A549 (cell line): ENCODE results near the gene ANKRD18A. TPM values are rescaled to one million over a fixed set of nuclear protein-coding genes. Genes with fewer than 3 reads are reported as not detected.
"Not testable (repeated sequence)": the region's sequence is repeated elsewhere in the genome, so short reads cannot be mapped to it uniquely, and the experiment has no call there.

Experiments used
- ATAC-seq, 2 experiments: fragments of 200-7000 bp in 1 of 2; fragments of >200 bp in 1 of 2; cut with Nextera tagmentation in 1 of 2; cut with Tn5 transposase in 1 of 2; 3 replicates each; pipeline versions ENCODE4 v1.8.0 to v1.9.1; 2018 to 2020; ENCODE audit warnings: mild to moderate bottlenecking in 1 of 2, moderate library complexity in 1 of 2
- CTCF ChIA-PET: fragments of 300-600 bp; sonication (Branson Sonifier 250); formaldehyde crosslinking; extraction: SDS; loops from one replicate; lab custom pipeline; 2021; ENCODE audit warnings: antibody characterized with exemption, inconsistent platforms; lab: Yijun Ruan, JAX
- POLR2A ChIA-PET: fragments of 350-600 bp; formaldehyde crosslinking; extraction: SDS; loops from one replicate; lab custom pipeline; 2021; ENCODE audit warnings: antibody characterized with exemption, inconsistent platforms; lab: Yijun Ruan, JAX
- DNase-seq, 2 experiments: peaks; one replicate each; pipeline versions ENCODE4 v3.0.0 to v3.0.0-alpha.2; 2011 to 2016; ENCODE audit warnings: low read depth in 1 of 2, low spot score in 1 of 2
- FAIRE-seq: peaks from 2 replicates; lab custom pipeline; 2011; peaks lifted over from hg19 to GRCh38; lab: Jason Lieb, UNC
- H3K27ac ChIP-seq, 2 experiments: fragments of >200 bp; sonication (Bioruptor Twin); formaldehyde crosslinking; 3 replicates each; pipeline ENCODE4 v1.5.1; 2016 to 2017
- H3K4me1 ChIP-seq: fragments of >200 bp; sonication (Bioruptor Twin); formaldehyde crosslinking; 3 replicates; pipeline ENCODE4 v1.6.1; 2016
- H3K4me2 ChIP-seq: fragments of >200 bp; sonication (Bioruptor Twin); formaldehyde crosslinking; 3 replicates; pipeline ENCODE4 v1.6.1; 2016
- H3K4me3 ChIP-seq: fragments of >200 bp; sonication (Bioruptor Twin); formaldehyde crosslinking; 3 replicates; pipeline ENCODE4 v1.5.1; 2016
- H3K9me3 ChIP-seq: fragments of >200 bp; sonication (Bioruptor Twin); formaldehyde crosslinking; 3 replicates; pipeline ENCODE4 v1.6.1; 2016
- RAD21 ChIP-seq, 2 experiments: fragments of >200 bp in 1 of 2; sonication (Bioruptor Twin) in 1 of 2; formaldehyde crosslinking in 1 of 2; IDR thresholded peaks in 1 of 2; conservative IDR thresholded peaks in 1 of 2; 2 replicates in 1 of 2; 3 replicates in 1 of 2; pipeline ENCODE4 v1.6.1; 2012 to 2018; ENCODE audit warnings: inconsistent platforms in 1 of 2
- WGBS: methylation state at CpG from one replicate; pipeline ENCODE4 v1.1.6; 2017; ENCODE audit errors: missing lambda C conversion rate; 5-methylcytosine and 5-hydroxymethylcytosine counted together
- polyA plus RNA-seq, 4 experiments: library from polyadenylated mRNA; depleted of rRNA in 3 of 4; stranded (reverse); fragments of >200 nt; fragmentation: RNase III in 1 of 4; extraction: RNeasy Plus Mini Kit Qiagen cat#74134 plus additional on column Dnase treatment in 1 of 4; gene quantifications; 2 replicates in 3 of 4; 3 replicates in 1 of 4; pipeline ENCODE4 v1.2.3, GENCODE V29; 2011 to 2017

ANKRD18A gene
- polyA plus RNA-seq, 2 of the 4 experiments (the other 2 are of a cell fraction) = 4.0 to 15.9 TPM

DNA sequence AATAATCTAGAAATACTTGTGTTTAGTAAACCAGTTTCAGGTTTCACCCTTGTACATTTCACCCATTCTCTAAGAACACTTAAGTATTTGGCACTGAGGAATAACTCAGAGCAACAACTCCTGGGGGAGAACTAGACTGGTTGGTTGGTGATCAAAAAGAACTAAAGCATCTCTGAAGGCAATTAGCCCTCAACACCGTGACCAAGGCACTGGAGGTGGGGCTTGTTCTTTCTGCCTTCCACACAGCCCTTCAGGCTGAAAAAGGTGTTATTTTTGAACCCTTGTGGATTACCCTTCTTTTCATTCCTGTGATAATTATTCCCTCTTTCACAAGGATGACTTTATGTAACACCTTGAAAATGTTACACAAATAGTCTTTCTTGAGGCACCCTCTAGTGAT is 44.2 kb downstream of the ANKRD18A start:
- H3K4me1 ChIP-seq, H3K9me3 ChIP-seq, POLR2A ChIA-PET, CTCF ChIA-PET, FAIRE-seq, DNase-seq, H3K27ac ChIP-seq, H3K4me2 ChIP-seq, H3K4me3 ChIP-seq, ATAC-seq: not testable (repeated sequence)
- TF ChIP-seq RAD21 (conservative IDR thresholded peaks at IDR 0.05 in 1 of 2, IDR thresholded peaks at IDR 0.05 in 1 of 2) = peak in 1 of 2 experiments; percentile 27; a peak in 1 of 5 replicates
- WGBS = 93% methylated on average over 1 of the region's 1 CpG

- FAIRE-seq, H3K4me3 ChIP-seq, CTCF ChIA-PET, H3K9me3 ChIP-seq, H3K27ac ChIP-seq, H3K4me1 ChIP-seq, ATAC-seq, POLR2A ChIA-PET, H3K4me2 ChIP-seq, DNase-seq: not testable (repeated sequence)
- WGBS = 70% methylated on average over 1 of the region's 1 CpG
These were observed 54.3 kb downstream of the ANKRD18A start for GRCh38 chr9:38566048-38566447.

DNA sequence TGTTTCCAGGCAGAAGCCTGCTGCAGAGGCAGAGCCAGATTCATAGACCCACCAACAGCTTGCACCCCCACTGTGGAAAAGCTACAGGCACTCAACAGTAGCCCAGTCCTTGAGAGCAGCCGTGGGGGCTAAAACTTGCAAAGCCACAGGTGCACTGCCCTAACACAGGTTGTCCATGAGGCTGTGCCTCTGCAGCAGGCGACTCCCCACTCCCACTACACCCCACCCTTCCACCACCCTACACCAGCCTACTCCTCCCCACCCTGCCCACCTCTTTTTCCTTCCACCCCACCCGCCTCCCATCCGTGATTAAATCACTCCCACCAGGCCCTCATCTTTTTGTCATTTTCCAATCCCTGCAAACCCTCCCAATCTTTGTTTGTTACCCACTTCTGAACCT is 55.2 kb downstream of the ANKRD18A start:
- H3K27ac ChIP-seq, CTCF ChIA-PET, H3K4me3 ChIP-seq, DNase-seq, H3K4me2 ChIP-seq, FAIRE-seq, POLR2A ChIA-PET, ATAC-seq, H3K9me3 ChIP-seq, H3K4me1 ChIP-seq: not testable (repeated sequence)
- WGBS = 100% methylated on average over 2 of the region's 4 CpGs

GRCh38 chr9:38563911-38564310 is 56.5 kb downstream of the ANKRD18A start:
- FAIRE-seq, H3K4me1 ChIP-seq, POLR2A ChIA-PET: not testable (repeated sequence)

GRCh38 chr9:38561134-38561533 is 59.3 kb downstream of the ANKRD18A start:
- POLR2A ChIA-PET, CTCF ChIA-PET, H3K4me1 ChIP-seq, H3K9me3 ChIP-seq, DNase-seq, FAIRE-seq, ATAC-seq, H3K4me2 ChIP-seq, H3K4me3 ChIP-seq, H3K27ac ChIP-seq: not testable (repeated sequence)
- 48% methylated on average over 2 of the region's 2 CpGs for WGBS

More at GRCh38 chr9:38563911-38564310, 56.5 kb downstream of the ANKRD18A start:
- DNase-seq, H3K27ac ChIP-seq, ATAC-seq, H3K9me3 ChIP-seq, H3K4me2 ChIP-seq, H3K4me3 ChIP-seq, CTCF ChIA-PET: not testable (repeated sequence)
- no CpG with 5 or more reads among the region's 1 CpG for WGBS

DNA sequence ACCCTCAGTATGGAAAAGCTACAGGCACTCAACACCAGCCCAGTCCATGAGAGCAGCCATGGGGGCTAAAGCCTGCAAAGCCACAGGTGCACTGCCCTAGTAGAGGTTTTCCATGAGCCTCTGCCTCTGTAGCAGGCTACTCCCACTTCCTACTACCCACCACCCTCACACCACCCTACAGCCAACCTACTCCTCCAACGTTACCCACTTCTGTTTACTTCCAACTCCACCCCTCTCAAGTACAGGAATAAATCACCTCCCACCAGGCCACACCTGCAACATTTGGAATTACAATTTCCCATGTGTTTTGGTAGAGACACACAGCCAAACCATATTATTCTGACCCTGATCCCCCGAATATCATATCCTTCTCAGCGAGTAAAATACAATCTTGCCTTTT is 61.2 kb downstream of the ANKRD18A start:
- CTCF ChIA-PET, DNase-seq, H3K4me1 ChIP-seq, H3K4me2 ChIP-seq, POLR2A ChIA-PET, FAIRE-seq, ATAC-seq, H3K4me3 ChIP-seq, H3K9me3 ChIP-seq, H3K27ac ChIP-seq: not testable (repeated sequence)
- 89% methylated on average over 3 of the region's 3 CpGs for WGBS

DNA sequence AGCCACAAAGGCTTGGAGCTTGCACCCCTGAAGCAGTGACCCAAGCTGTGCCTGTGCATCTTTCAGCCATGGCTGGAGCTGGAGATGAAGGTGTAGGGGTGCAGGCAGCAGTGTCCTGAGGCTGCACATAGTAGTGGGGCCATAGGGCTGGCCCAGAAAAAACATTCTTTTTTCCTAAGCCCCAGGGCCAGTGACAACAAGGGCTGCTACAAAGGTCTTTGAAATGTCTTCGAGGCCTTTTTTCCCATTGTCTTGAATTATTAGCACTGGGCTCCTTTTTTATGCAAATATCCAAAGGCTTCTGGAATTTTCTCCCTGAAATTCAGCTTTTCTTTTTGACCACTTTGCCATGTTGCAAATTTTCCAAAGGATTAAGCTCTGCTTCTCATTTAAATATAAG is 62.6 kb downstream of the ANKRD18A start:
- H3K4me2 ChIP-seq, FAIRE-seq, H3K4me3 ChIP-seq, H3K9me3 ChIP-seq, CTCF ChIA-PET, POLR2A ChIA-PET, ATAC-seq, H3K4me1 ChIP-seq, DNase-seq, H3K27ac ChIP-seq: not testable (repeated sequence)
- 83% methylated on average over 1 of the region's 1 CpG for WGBS

DNA sequence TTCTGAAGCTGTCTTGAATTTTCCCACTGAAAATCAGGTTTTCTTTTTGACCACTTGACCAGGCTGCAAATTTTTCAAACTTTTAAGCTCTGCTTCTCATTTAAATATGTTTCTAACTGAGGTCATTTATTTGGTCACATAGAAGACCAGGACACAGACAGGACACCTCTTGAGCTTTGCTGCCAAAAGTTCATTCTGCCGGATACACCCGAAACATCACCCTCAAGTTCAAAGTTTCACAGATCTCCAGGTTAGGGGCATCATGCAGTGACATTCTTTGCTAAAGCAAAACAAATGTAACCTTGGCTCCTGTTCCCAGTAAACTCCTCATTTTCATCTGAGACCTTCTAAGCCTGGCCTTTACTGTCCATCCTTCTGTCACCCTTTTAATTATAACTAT is 65.4 kb downstream of the ANKRD18A start:
- FAIRE-seq, DNase-seq, CTCF ChIA-PET, H3K27ac ChIP-seq, POLR2A ChIA-PET, ATAC-seq, H3K4me3 ChIP-seq, H3K4me2 ChIP-seq, H3K4me1 ChIP-seq, H3K9me3 ChIP-seq: not testable (repeated sequence)
- 96% methylated on average over 2 of the region's 2 CpGs for WGBS

DNA sequence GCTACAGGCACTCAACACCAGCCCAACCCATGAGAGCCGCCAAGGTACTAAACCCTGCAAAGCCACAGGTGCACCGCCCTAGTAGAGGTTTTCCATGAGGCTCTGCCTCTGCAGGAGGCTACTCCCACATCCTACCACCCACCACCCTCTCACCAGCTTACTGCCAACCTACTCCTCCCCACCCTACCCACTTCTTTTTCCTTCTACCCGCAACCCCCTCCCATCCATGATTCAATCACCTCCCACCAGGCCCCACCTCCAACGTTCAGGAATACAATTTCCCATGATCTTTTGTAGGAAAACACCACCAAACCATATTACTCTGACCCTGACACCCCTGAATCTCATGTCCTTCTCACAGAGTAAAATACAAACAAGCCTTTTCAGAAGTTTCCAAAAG is 67.4 kb downstream of the ANKRD18A start:
- CTCF ChIA-PET, H3K4me2 ChIP-seq, H3K27ac ChIP-seq, H3K4me3 ChIP-seq, DNase-seq, H3K4me1 ChIP-seq, H3K9me3 ChIP-seq, POLR2A ChIA-PET, FAIRE-seq, ATAC-seq: not testable (repeated sequence)
- 84% methylated on average over 4 of the region's 4 CpGs for WGBS

- DNase-seq, H3K4me2 ChIP-seq, H3K9me3 ChIP-seq, POLR2A ChIA-PET, FAIRE-seq, H3K4me1 ChIP-seq, H3K27ac ChIP-seq, H3K4me3 ChIP-seq, ATAC-seq, CTCF ChIA-PET: not testable (repeated sequence)
- WGBS = 100% methylated on average over 1 of the region's 2 CpGs
These were observed 73.8 kb downstream of the ANKRD18A start for GRCh38 chr9:38546497-38547163.

- DNase-seq, H3K27ac ChIP-seq, FAIRE-seq, H3K4me3 ChIP-seq, H3K9me3 ChIP-seq, POLR2A ChIA-PET, H3K4me1 ChIP-seq, H3K4me2 ChIP-seq, ATAC-seq, CTCF ChIA-PET: not testable (repeated sequence)
- 89% methylated on average over 5 of the region's 5 CpGs for WGBS
These were observed 79.9 kb downstream of the ANKRD18A start for GRCh38 chr9:38540535-38540934.
